NCI-H2196 (cell line): ENCODE results near the gene PCDHAC2.

Source experiments
- DNase-seq: peaks from one replicate; lab custom pipeline; 2025; ENCODE audit not compliant: unreplicated experiment; lab: John Stamatoyannopoulos, UW

The PCDHAC2 gene, protein sequence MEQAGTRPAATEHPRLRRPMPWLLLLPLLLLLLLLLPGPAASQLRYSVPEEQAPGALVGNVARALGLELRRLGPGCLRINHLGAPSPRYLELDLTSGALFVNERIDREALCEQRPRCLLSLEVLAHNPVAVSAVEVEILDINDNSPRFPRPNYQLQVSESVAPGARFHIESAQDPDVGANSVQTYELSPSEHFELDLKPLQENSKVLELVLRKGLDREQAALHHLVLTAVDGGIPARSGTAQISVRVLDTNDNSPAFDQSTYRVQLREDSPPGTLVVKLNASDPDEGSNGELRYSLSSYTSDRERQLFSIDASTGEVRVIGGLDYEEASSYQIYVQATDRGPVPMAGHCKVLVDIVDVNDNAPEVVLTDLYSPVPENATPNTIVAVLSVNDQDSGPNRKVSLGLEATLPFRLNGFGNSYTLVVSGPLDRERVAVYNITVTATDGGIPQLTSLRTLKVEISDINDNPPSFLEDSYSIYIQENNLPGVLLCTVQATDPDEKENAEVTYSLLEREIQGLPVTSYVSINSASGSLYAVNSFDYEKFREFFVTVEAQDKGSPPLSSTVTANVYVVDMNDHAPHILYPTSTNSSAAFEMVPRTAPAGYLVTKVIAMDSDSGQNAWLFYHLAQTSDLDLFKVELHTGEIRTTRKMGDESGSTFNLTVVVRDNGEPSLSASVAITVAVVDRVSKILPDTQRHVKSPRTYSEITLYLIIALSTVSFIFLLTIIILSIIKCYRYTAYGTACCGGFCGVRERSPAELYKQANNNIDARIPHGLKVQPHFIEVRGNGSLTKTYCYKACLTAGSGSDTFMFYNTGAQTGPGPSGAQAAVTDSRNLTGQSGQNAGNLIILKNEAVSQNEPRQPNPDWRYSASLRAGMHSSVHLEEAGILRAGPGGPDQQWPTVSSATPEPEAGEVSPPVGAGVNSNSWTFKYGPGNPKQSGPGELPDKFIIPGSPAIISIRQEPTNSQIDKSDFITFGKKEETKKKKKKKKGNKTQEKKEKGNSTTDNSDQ

DNA sequence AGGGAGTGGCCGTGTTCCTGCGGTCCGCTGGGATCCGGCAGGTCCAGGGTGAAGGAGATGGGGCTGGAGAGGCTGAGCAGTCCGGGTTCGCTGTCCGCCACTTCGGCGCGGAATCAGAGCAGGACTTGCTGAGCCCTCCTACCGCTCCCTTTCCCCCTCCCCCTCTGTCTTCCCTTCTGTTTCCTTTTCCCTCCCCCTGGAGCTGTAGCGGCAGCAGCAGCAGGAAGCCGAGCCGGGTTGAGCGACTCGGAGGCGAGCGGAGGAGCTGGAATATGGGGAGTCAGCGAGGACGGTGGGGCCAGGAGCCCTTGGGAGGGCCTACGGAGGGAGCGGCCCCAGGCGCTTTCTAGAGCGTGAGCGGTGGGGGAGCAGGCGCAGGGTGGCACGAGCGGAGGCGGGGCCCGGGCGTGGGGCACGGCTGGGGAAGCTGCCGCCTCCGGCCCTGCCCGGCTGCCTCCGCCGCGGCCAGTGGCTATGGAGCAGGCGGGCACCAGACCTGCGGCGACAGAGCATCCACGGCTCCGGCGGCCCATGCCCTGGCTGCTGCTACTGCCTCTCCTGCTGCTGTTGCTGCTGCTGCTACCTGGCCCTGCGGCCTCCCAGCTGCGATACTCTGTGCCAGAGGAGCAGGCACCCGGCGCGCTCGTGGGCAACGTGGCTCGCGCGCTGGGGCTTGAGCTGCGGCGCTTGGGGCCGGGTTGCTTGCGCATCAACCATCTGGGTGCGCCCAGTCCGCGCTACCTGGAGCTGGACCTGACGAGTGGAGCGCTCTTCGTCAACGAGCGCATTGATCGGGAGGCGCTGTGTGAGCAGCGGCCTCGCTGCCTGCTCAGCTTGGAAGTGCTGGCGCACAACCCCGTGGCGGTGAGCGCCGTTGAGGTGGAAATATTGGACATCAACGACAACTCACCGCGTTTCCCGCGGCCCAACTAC, at the start of gene PCDHAC2:
PCDHAC2 (plus strand) TSS at position 184 of the 933 bp plus-strand sequence; CDS start at position 475, 291 bp downstream.
- DNase-seq = peak; percentile 61

DNA sequence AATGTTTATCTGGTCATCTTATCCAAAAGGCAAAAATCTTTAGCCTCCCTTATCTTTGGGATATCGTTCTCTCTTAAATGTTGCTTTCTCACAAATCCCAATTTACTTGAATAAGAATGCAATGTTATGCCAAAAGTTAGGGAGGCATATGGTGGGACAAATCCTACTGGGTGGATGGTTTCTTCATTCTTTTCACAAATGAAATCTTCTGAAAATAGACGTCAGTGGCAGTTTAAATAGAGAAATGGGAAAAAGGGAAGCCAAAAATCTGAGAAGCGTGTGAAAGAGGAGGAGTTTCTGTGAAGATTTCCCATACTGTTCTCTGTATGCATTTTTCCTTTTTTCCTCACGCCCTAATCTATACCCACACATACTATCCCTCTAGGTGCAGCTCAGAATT, 42.7 kb upstream of the PCDHAC2 start:
- no peak for DNase-seq

DNA sequence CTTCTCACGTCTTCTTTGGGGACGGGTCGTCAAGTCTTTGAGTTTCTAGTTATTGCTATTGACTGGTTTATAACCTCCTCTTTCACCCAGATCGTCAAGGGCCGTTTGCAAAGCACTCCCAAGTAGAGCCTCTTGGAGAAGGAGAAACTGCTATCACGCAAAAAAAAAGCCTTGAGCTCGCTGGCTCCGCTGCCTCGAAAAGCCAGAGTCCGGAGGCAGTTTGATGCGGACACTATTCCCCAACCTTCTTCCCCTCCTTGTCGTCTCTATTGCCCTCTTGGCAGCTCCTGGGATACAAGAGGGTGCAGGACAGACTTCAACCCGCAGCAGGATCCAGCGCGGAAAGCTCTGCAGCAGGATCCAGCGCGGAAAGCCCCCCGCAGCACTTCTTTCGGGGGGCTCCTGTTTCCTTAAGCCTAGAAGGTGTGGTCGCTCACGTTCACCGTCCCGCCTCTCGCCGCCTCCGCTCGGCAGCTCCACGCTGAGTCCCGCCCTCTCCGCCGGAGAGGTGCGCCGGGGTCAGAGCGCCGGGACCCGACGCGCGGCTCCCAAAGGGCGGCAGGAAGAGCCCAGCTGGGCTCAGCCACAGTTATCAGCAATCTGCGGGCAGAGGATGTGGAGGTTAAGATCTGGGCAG, 40.4 kb upstream of the PCDHAC2 start, which contains the start of gene PCDHAC1:
PCDHAC1 (plus strand) TSS at position 494 of the 637 bp plus-strand sequence. CDS start 594 bp downstream, outside the sequence.
- DNase-seq = peak; percentile 81

DNA sequence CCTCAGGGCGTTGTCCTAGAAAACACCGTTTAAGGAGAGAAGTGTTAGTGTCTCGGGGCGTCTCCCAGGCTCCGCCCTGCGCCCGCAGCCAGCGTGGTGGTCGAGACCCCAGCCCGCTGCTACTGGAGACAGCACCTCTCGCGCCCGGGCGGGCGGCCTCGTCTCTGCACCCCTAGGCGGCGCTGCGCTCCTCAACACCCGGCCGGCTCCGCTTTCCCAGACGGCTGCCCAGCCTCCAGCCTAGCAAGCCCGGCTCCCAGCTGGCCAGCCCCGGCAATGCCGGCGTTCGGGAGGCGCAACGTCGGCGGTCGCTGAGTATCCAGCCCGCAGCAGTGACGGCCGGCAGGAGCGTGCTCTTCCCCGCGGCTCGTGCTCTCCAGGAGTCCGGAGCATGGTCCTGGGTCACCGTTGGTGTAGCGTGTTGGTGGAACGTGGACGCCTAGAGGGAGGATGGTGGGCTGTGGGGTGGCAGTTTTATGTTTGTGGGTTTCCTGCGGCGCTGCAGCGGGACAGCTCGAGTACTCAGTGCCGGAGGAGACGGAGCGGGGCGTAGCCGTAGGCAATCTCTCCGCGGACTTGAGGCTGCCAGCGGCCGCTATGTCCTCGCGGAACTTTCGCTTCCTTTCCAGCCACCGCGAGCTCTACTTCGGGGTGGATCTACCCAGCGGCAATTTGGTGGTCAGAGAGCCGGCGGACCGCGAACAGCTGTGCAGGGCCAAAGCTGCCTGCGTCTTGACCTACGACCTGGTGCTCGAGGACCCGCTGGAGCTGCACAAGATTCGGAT, 39.6 kb upstream of the PCDHAC2 start:
- peak; percentile 92 for DNase-seq

DNA sequence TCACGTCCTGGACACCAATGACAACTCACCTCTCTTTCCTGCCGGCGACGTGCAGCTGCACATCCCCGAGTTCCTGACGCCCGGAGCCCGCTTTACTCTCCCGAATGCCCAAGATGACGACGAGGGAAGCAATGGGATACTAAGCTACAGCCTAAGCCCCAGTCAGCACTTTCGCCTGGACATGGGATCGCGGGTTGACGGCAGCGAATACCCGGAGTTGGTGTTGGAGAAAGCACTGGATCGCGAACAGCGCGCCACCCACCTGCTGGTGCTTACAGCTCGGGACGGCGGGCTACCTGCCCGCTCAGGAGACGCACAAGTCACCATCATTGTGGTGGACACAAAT, 39.1 kb upstream of the PCDHAC2 start:
- DNase-seq = no peak

DNA sequence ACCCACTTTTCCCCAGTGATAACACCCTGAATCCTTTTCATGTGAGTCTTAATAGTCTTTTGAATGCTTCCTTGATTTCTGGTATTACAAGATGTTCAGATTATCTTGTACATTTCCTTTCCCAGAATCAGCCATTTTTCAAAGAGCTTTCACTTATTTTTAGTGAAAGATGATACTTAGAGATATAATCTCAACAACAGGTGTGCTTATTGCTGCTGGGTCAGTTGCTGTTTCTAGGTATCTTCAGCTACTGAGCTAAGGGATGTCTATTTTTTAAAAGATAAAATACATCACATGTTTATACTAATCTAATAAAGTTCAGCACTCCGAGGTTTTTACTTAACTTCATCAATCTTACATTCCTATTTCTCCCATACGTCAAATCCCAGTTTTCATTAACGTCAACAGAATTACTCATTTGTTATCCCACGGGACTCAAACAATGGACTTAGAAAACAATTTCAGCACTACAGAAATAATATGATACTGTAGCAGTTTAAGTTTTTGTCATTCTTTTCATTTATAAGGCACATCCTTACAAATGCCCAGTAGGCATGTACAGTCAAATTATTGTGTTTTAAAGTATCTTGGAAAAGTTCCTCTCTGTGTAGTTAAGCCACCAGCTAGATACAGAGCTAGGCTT, 31.2 kb upstream of the PCDHAC2 start:
- DNase-seq = no peak

DNA sequence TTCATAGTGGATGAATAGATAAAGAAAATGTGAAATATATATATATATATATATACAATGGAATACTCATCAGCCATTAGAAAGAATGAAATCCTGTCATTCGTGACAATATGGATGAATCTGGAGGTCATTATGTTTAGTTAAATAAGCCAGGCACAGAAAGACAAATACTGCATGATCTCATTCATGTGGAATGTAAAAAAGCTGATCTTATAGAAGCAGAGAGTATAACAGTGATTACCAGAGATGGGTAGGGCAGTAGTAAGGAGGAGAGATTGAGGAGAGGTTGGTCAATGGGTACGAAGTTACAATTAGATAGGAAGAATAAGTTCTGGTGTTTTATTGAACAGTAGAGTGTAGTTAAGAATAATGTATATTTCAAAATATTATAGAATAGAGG, 19.7 kb upstream of the PCDHAC2 start:
- DNase-seq = no peak

DNA sequence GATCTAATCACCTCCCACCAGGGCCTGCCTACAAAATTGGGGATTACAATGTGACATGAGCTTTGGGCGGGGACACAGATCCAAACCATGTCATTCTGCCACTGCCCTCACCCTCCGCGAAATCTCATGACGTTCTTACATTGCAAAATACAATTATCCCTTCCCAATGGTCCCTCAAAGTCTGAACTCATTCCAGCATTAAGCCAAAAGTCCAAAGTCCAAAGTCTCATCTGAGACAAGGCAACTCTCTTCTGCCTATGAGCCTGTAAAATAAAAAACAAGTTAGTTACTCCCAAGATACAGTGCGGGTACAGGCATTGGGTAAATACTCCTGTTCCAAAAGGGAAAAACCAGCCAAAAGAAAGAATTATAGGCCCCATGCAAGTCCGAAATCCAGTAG, 14.6 kb upstream of the PCDHAC2 start:
- no peak for DNase-seq

DNA sequence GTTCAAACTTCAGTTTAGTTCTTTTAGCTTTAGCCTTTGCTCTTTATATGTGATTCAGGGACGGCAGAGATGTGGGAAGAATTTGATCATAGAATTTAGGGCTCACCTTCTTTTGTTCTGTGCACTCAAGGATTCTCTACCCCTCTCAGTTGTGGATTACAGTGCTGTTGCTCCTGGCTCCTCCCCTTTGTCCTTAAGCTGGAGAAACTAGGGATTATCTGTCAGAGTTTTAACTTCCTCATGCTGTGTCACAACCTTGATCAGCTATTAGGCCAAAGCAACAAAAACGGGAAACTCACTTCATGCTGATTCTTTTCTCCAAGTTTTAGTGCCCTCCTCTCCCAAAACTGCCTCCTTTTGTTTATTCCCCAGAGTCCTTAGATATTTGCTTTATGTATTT, 13.0 kb upstream of the PCDHAC2 start:
- no peak for DNase-seq

DNA sequence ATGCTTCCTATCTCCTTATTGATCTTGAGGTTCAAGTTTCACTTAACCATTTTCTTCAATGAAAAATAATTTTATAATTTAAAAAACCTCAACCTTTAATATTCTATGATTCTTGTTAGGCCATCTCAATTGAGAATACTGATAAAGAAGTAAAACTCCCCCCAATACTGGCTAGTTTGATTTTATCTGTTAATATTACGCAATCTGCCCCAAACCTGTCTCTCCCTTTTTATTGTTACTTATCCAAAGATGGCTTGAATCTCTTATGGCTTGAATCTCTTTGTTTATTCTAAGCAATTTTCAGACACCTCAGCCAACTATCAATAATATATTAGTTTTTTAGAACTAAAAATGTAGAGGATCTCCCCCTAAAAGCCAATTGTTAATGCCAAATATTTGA, 4.1 kb upstream of the PCDHAC2 start:
- DNase-seq = no peak

DNA sequence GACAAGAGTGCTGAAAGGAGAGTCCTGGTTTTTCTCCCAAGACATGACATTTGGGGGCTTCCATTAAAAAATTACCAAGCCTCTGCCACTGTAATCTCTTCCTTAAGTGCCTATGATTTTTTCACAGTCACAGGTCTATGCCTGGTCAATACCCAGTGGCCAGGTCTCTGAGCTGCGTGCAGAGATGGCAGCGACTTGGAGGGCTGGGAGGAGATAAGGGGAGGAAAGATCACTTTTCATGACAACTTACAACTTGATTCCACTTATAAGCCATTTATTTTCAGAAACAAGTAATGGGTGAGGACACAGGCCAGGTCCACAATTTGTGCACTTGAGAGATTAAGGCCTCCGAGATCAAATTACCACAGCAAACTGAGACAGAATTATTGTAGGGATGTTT, 1.9 kb upstream of the PCDHAC2 start:
- no peak for DNase-seq

DNA sequence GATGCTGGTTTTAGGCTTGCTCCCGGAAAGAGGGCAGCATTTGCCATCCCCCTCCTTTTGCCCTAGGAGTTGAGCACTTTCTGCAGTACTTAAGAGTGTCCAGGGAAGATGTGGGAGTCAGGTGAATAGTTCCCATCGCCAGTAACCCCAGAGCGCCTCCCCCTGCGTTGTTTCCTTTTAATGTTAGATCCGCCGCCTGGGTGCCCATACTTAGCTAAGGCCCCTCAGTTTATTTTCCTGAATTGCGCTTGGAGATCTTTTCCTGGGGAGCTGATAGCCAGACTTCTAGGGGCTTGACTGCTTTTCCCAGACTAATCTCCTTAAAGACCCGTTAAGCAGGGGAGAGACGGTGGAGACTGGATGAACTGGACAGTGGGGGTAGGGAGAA, 377 bp upstream of the PCDHAC2 start:
- DNase-seq = no peak

DNA sequence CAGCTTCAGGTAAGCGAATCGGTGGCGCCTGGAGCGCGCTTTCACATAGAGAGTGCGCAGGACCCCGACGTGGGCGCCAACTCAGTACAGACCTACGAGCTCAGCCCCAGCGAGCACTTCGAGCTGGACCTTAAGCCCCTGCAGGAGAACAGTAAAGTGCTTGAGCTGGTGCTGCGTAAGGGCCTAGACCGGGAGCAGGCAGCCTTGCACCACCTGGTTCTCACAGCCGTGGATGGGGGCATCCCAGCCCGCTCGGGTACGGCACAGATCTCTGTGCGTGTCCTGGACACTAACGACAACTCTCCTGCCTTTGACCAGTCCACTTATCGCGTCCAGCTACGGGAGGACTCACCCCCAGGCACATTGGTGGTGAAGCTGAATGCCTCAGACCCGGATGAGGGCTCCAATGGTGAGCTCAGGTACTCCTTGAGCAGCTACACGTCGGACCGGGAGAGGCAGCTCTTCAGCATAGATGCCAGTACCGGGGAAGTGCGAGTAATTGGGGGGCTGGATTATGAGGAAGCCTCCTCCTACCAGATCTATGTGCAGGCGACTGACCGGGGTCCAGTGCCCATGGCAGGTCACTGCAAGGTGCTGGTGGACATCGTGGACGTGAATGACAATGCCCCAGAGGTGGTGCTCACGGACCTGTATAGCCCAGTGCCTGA, 1.1 kb downstream of the PCDHAC2 start:
- DNase-seq = no peak

DNA sequence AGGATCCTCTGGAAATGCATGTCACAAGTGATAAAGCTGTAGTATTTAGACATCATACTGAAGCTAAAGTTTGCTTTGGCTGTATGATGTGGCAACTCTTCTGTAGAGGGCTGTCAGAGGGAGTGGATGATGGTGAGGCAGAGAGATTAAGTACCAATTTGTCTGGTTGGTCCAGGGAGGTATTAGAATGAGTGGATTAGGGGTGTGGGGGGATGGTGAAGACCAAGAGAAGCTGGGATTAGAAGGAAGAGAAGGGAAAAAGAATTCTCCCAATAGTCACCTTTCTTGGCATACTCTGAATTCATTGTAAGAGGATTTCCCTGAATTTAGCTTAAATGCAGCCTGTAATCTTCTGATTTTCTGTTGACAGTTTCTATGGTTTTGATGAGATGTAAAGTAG, 3.6 kb downstream of the PCDHAC2 start:
- DNase-seq = no peak

DNA sequence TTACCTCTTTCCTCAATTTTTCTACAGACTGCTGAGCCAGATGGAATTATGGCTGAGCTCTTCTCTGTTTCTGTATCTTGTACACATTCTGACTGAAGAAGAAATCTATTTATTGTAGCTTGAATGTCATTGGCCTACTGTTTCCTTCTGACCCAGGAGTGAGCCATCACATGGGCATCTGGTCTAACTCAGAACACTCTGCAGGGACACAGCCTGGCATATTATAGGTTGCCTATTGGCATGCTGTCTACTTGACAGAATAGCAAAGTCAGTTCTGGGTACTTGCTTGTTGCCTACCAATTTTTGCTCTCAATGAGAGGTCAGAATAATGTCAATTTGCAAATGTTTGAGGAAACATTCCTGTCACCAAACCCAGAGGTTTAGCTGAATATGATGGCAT, 7.3 kb downstream of the PCDHAC2 start:
- DNase-seq = no peak

DNA sequence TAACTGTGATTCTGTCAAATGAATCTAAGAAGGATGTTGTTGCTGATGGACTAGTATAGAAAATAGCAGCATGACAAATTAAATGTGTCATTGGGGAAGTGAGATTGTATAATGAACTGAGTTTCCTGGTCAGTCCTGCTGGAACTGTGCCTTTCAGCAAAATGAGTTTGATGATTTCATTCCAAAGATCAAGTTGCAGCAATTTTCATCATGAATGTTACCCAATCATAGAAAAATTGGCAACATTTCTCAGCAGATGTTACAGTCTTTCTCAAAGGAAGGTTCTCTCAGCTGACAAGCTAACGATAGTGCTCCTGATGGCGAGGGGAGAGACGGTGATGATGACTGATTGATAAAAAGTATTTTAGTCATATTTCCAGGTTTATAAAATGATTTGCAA, 10.7 kb downstream of the PCDHAC2 start:
- peak; percentile 61 for DNase-seq

DNA sequence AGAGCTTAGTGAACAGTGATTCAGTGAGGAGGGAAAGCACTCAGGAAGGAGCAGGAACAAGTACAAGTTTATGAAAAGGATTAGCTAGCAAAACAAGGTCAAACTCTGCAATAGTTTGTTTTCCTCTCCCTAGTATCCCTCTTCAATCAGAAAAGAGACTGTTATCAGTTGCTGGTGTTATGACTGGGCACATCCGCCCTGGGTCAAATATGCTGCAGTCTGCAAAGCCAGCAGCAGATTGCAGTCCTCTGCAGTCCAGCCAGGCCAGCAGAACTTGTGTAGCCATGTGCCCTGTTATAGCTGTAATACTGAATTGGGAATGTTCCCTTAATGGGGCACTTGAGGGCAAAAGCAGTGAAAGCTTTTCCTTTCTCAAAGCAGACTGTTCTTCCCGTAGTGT, 12.0 kb downstream of the PCDHAC2 start:
- DNase-seq = no peak

DNA sequence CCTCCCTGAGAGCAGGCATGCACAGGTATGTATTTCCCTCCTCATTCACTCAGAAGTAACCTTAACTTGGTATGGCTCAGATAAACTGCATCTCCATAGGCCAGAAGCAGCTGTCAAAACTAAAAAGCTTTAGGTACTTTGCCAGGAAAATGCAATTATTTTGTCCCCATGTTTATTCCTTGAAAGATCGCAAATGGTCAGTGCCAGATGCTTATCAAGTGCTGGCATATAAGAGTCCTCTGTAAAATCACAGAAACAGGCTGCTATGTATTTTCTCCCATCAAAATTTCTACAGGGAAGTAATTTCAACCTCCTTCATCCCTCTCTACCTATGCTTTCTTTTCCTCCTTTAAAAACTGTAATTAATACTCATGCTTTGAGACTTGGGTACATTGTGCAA, 12.7 kb downstream of the PCDHAC2 start:
- DNase-seq = no peak
